GM18526 (cell line): ENCODE results near the gene REEP6.

Experiments used
- POLR2A ChIP-seq: IDR thresholded peaks from 3 replicates; pipeline ENCODE4 v1.6.1; 2011; ENCODE audit not compliant: insufficient read length; ENCODE audit errors: extremely low read depth

The REEP6 gene

DNA sequence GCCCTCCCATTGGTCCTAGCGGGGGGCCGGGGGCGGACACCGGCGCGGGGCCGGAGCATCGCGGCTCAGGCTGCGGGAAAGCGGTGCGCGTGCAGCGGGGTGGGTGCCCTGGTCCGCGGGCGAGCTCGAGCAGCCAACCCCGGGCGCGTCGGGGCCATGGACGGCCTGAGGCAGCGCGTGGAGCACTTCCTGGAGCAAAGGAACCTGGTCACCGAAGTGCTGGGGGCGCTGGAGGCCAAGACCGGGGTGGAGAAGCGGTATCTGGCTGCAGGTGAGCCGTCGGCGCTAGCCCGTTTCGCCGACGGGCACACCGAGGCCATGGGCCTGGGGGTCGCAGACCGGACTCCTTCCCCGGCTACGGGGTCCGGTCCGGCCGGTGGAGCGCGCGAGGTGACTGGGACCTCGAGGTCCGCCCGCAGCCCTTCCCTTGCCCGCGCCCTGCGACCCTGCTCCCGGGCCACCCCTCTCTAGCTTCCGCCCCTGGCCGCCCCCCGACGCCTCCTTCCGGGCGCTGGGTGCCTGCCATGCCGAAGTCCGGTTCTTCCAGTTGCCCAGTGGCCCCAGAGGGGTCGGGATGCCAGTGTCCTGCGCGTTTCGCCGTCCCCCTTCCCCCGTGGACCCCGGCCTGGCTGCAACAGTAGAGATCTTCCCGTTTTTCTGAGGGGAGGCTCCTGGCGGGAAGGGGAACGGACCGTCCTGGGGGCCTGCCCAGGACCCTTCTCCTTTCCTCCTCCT lies at the start of gene REEP6:
Gene REEP6, plus strand, starts transcription at position 68 of the 735 bp plus-strand sequence. Its CDS starts 89 bp downstream, at position 157.
- no peak for TF ChIP-seq POLR2A

DNA sequence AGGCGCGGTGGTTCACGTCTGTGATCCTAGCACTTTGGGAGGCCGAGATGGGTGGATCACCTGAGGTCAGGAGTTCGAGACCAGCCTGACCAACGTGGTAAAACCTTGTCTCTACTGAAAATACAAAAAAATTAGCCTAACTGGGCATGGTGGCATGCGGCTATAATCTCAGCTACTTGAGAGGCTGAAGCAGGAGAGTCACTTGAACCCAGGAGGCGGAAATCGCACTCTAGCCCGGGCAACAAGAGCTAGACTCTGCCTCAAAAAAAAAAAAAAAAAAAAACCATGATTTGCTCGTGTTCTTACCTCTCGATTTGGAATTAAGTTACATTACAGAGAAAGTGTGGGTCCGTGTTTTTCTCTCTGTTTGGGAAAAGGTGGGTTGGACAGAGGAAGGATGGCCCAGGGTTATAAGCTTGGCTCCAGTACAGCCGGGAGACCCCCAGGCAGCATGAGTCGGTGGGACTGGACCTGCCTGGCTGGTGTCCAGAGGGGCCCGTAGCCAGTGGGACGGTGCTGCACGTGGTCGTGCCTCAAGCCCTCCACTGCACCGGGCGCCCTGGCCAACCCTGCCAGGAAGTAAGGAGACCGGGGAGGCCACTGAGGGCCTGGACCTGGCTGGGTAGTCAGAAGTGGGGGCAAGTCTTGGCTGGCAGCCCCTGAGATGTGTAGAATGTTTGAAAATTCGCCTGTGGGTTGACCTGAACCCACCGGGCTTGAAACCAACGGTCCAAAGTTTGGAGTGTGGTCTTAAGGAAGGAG lies 49.1 kb upstream of the REEP6 start:
- TF ChIP-seq POLR2A, result no peak

DNA sequence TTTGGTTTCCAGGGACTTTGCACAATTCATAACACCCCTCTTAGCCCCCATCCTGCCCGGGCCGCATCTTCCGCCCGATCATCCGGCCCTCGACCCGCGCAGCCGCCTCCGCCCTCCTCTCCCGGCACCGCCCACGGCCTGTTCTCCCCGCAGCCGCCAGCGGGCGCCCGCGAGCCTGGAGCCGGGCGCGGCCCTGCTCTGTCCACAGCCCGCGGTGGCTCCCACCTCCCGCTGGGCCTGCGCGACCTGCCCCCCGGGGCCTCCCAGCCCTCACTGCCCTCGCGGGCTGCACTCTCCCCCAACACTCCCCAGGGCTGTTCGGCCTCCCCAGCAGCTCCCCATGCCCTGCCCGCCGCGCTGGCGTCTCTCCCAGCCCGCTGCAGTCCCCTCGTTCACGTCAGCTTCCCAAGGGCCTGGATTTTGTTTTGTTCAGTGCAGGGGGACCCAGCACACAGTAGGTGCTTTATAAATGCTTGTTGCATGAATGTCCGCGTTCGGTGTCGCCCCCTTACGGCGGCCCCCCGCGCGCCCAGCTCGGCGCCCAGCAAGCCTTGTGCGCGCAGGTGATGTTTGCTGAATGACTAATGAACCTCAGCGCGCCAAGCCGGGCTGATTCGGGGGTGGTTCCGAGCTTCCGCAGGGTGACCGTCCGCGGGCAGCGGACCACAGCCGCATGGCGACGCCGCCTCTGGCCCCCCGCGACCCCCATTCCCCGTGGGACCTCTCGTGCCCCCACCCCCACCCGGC lies 45.6 kb upstream of the REEP6 start:
- TF ChIP-seq POLR2A, result no peak

DNA sequence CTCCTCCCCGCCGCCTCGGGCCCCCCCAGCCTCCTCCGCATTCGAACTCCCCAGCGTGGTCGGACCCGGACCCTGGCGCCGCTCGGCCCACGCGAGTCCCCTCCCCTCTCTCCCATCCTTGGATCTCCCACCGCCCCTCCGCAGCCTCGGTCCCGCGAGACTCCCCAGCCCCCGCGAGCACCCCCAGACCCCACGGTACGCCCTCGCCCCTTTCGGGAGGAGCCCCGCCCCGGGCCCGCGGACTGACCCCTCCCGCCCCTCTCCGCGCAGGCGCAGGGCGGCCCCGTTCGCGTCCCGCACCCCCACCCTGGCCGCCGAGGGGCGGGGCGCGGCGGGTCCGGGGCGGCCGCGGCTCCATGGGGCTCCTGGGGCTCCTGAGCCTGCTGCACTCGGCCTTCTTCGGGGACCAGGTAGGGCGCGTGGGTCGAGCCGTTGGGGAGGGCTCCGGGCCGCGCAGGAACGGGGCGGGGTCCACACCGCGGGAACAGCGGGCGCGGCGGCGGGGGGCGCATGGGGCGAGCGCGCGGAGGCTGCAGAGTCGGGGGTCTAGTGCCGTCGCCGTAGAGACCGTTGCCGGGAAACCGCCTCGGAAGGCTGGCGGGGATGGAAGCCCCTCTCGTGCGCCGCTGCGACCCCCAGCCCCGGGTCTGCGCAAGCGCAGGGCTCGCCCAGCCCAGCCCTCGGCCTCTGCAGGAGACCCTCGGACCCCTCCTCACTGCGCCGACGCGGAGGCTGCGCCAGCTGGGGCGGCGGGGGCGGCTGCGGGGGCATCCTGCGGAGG lies 44.9 kb upstream of the REEP6 start:
- no peak for TF ChIP-seq POLR2A

DNA sequence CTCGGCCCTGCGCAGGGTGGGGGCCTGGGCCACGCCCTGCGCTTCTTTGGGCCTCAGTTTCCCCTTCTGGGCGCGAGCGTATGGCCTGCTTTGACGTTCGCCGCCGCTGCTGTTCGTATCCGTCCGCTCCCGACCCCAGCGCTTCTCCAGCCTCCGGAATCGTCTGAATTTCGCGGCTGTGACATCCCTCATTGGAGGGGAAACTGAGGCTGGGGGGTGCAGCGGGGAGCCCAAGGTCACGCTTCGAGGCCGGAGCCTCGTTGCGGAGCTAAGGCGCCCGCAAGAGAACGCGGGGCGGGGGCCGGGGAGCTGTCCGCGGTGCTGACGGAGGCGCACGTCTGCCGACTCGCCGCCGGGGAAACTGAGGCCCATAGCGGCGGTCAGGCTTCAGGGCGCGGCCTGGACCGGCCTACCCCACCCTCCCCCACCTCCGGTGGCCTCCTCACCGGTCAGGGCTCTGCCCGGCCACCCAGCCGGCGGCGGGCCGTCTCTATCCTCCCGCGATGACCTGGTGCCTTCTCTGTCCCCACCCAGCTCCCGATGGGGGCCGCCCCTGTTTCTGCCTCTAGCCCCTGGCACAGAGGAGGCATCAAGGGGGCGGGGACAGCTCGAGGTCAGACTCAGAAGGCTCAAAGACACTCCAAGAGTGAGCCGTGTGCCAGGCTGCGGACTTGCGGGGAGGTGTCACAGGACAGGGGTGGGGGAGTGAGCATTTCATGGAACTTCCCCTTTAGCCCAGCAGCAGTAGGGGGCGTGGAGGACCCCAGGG lies 44.1 kb upstream of the REEP6 start:
- TF ChIP-seq POLR2A, result no peak

DNA sequence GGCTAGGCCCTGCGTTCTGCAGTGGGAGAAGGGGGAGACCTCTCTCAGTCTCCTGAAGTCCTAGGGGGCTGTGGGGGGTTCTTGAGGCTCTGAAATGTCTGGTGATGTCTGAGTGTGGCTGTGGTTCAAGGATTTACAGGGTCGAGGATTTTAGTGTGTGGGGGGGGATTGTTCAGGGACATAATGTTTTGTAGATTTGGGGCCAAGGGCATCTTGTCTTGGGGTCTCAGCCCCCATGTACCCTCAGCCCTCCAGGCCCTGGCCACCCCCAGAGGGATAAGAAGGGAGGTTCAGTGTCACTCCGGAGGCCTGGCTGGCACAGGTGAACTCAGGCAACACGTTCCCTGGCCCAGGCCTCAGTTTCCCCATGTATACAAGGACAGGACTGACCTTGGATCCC lies 43.5 kb upstream of the REEP6 start:
- TF ChIP-seq POLR2A, result no peak

DNA sequence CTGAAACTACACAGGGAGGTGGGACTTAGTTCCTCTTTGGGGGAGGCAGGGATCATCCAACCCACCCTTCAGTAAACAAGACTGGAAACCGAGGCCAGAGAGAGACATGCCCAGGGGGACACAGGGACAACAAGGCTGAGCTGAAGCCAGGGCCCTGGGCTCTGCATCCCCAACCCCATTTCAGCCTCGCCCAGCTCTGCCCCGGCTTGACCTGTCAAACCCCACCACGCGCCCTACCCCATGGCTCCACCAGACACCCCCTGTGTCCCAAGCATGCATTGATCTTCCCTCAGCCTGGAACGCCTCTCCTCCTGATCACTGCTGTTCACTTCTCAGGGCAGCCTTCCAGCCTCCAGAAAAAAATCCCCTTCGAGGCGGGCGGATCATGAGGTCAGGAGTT lies 43.0 kb upstream of the REEP6 start:
- TF ChIP-seq POLR2A, result no peak

DNA sequence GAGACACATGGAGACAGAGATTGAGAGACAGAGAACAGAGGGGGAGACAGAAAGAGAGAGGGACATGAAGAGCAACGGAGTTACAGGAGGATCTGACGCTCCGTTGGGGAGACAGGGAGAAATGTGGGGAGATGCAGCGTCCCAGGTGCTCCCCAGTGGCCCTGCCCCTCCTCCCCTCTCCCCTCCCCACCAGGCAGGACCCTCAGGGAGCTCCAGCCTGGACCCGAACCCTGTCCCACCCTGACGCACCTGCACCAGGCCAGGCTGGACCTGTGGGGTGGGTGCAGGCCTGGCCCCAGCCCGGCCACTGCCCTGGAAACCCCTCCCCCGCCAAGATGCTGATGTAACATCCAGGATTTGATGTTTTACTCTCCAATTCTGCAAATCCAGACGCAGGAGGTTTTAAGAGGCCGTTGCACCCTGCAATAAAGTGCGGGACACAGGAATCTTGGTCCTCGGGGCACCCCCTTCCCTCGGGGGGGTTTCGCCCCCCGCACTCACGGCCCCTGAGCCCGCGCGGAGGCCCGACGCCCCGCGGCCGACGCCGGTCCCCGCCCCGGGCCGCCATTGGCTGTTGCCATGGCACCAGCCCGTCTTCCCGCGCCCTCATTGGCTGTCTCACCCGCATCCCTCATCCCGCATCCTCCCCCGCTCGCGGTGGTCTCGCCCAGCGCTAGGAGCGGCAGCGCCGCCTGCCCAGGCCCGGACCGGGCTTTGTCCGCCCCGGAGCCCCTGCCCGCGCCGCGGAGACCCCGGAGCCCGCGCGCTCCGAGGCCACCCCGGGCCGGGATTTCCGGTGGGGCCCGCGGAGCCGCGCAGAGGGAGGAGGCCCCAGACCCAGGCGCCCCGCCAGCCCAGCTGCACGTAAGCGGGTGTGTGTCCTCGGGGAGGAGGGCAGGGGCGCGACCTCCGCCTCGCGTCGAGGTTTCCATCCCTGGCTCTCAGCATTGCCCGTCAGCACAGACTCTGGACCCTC lies 41.2 kb upstream of the REEP6 start, which contains the start of gene APC2:
Gene APC2, plus strand, starts transcription at position 655 of the 976 bp plus-strand sequence. CDS start 2,881 bp downstream, outside the sequence.
- TF ChIP-seq POLR2A, result no peak

DNA sequence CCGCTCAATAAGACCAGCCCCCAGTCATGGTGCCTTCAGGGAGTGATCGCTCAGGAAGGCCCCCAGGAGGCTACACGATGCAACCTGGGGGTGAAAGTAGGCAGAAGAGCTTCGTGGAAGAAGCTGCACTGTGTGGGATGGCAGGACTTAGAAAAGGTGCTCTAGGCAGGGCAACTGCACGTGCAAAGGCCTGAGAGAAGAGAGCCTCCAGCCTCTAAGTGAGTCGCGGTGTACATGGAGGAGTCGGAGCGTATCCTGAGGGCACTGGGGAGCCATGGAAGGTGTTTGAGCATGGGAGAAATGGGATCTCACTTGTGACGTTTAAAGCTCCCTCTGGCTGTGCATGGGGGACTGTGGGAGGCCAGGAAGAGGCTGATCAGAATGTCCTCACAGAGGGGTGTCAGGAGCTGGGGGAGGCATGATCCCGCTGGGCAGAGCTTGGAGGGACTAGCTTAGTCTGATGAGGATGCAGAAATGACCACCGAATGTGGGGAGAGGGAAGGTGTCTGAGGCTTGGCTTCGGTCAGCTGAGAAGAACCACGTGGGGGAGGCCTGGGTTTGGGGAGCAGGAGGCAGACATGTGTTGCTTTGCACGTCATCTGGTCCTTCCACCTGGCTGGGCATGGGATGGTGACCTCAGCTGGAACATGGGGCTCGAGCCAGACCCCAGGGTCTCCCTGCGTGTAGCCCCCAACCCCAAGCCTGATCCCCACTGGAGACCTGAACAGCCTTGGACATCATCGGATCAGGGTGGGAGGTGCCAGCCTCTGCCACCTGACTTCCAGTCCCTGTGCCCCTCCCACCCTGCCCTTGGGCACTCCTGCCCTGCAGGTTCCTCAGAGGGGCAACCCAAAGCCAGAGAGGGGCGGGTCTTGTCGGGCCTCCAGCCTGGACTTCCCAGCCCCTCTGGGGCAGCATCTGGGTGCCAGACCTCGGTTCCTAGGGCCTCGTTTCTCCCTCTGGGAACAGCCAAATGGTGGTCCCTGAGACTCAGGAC lies 39.9 kb upstream of the REEP6 start:
- TF ChIP-seq POLR2A, result no peak

DNA sequence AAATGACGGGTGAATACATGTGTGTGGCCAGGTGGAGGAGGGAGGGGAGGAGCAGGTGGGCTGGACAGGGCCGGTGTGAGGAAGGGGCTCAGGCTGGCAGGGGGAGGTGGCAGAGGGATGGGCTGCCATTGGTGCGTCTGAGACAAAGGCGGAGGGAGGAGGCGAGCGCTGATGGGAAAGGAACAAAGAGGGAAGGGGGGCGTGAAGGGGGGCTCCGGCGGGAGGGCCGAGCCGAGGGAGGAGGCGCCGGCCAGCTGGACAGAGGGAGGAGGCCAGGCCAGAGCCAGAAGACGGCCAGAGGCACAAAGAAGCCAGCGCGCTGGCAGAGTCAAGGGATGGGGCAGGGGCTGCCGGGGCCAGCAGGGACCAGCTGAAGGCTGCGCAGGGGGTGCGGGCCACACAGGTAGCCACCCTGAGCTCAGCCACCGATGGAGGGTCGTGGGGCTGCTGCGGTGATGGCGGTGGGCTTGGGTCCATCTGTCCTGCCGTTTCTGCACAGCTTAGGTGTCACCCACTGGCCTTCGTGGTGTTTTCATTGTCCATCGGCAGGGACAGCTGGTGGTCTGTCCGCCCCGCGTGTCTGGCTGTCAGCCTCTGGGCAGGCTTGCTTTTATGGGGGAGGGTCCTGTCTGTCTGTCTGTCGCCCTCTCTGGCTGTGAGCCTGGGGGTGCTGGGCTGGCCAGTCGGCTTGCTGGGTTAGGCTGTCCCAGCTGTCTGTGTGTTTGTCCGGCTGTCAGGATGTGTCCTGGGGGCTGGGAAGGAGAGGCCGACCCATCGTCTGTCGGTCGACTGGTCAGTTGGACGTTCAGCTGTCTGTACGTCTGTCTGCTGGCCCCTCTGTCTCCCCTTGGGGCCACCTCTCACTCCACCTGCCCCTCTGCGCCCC lies 38.8 kb upstream of the REEP6 start:
- no peak for TF ChIP-seq POLR2A
